CD14-positive monocyte (primary cell): ENCODE measurements around the gene FRMD6. TPM values are rescaled to one million over a fixed set of nuclear protein-coding genes. Genes with fewer than 3 reads are reported as not detected.

Source experiments
- DNase-seq, 3 donors: peaks; one replicate each; pipeline ENCODE4 v3.0.0-alpha.2; 2011 to 2022
- H2AFZ ChIP-seq: 2 replicates; pipeline ENCODE4 v1.6.0; 2012; ENCODE audit warnings: mild to moderate bottlenecking, low read depth, low read length, inconsistent platforms; ENCODE audit not compliant: insufficient read depth, poor library complexity, severe bottlenecking
- H3K27ac ChIP-seq, 2 donors: 1 replicate in 1 of 2; 2 replicates in 1 of 2; pipeline ENCODE4 v1.5.1; 2012 to 2013; ENCODE audit warnings: low read length in 2 of 2, control low read depth in 1 of 2, inconsistent platforms in 1 of 2, low read depth in 1 of 2, mild to moderate bottlenecking in 1 of 2
- H3K27me3 ChIP-seq, 2 donors: one replicate each; pipeline versions ENCODE4 v1.6.0 to v1.6.1; 2011 to 2013; ENCODE audit warnings: low read length in 2 of 2; ENCODE audit not compliant: control insufficient read depth in 2 of 2, insufficient read depth in 2 of 2
- H3K36me3 ChIP-seq, 2 donors: replicated peaks in 1 of 2; 1 replicate in 1 of 2; 2 replicates in 1 of 2; pipeline versions ENCODE4 v1.5.1 to v1.6.1; 2012 to 2013; ENCODE audit warnings: low read length in 2 of 2, control low read depth in 1 of 2, inconsistent platforms in 1 of 2, mild to moderate bottlenecking in 1 of 2; ENCODE audit not compliant: insufficient read depth in 2 of 2, control insufficient read depth in 1 of 2
- H3K4me1 ChIP-seq, 2 donors: 1 replicate in 1 of 2; 2 replicates in 1 of 2; pipeline versions ENCODE4 v1.5.1 to v1.6.1; 2012 to 2013; ENCODE audit warnings: low read length in 2 of 2, control low read depth in 1 of 2, inconsistent platforms in 1 of 2, mild to moderate bottlenecking in 1 of 2, moderate library complexity in 1 of 2; ENCODE audit not compliant: insufficient read depth in 2 of 2, control insufficient read depth in 1 of 2
- H3K4me2 ChIP-seq: replicated peaks from 2 replicates; pipeline ENCODE3; 2012; ENCODE audit warnings: low read length, moderate library complexity, mild to moderate bottlenecking; ENCODE audit not compliant: poor library complexity, severe bottlenecking; ENCODE audit errors: extremely low read depth
- H3K4me3 ChIP-seq, 3 experiments: fragments of 200-600 bp in 1 of 3; sonication (generic) in 1 of 3; replicated peaks in 1 of 3; 1 replicate in 2 of 3; 2 replicates in 1 of 3; pipeline ENCODE4 v1.5.1; 2011 to 2013; ENCODE audit warnings: low read length in 3 of 3, mild to moderate bottlenecking in 3 of 3, control low read depth in 2 of 3, low read depth in 2 of 3, inconsistent platforms in 1 of 3, moderate library complexity in 1 of 3
- H3K79me2 ChIP-seq: 2 replicates; pipeline ENCODE4 v1.6.0; 2012; ENCODE audit warnings: mild to moderate bottlenecking, control low read depth, inconsistent platforms, low read length, moderate library complexity; ENCODE audit not compliant: insufficient read depth
- H3K9ac ChIP-seq: 2 replicates; pipeline ENCODE4 v1.6.0; 2017; ENCODE audit warnings: low read length, mild to moderate bottlenecking; ENCODE audit not compliant: insufficient read depth, poor library complexity, severe bottlenecking
- H3K9me3 ChIP-seq, 2 donors: replicated peaks in 1 of 2; 1 replicate in 1 of 2; 2 replicates in 1 of 2; pipeline versions ENCODE4 v1.5.1 to v1.6.1; 2012 to 2013; ENCODE audit warnings: low read length in 2 of 2, control low read depth in 1 of 2; ENCODE audit not compliant: control insufficient read depth in 1 of 2, insufficient read depth in 1 of 2
- H4K20me1 ChIP-seq: 2 replicates; pipeline ENCODE4 v1.6.0; 2012; ENCODE audit warnings: mild to moderate bottlenecking, low read length, control low read depth, moderate library complexity; ENCODE audit not compliant: insufficient read depth
- H3K27ac Mint-ChIP-seq, 7 donors: one replicate each; pipeline ENCODE4 v1.8.0; 2020; ENCODE audit warnings: mild to moderate bottlenecking in 7 of 7, mixed read lengths in 7 of 7, moderate library complexity in 6 of 7, inconsistent platforms in 2 of 7
- H3K27me3 Mint-ChIP-seq, 3 donors: one replicate each; pipeline ENCODE4 v1.8.0; 2021 to 2022; ENCODE audit warnings: low read depth in 3 of 3, mild to moderate bottlenecking in 3 of 3, mixed read lengths in 3 of 3, moderate library complexity in 3 of 3, inconsistent platforms in 1 of 3
- H3K36me3 Mint-ChIP-seq, 2 donors: one replicate each; pipeline ENCODE4 v1.8.0; 2020; ENCODE audit warnings: mixed read lengths in 2 of 2, inconsistent platforms in 1 of 2, mild to moderate bottlenecking in 1 of 2
- H3K4me1 Mint-ChIP-seq: one replicate; pipeline ENCODE4 v1.8.0; 2020; ENCODE audit warnings: mild to moderate bottlenecking, mixed read lengths
- H3K4me3 Mint-ChIP-seq, 2 donors: one replicate each; pipeline ENCODE4 v1.8.0; 2020; ENCODE audit warnings: mild to moderate bottlenecking in 2 of 2, mixed read lengths in 2 of 2, moderate library complexity in 1 of 2
- H3K9me3 Mint-ChIP-seq, 7 donors: one replicate each; pipeline ENCODE4 v1.8.0; 2020 to 2022; ENCODE audit warnings: mixed read lengths in 7 of 7, mild to moderate bottlenecking in 6 of 7, moderate library complexity in 6 of 7, inconsistent platforms in 2 of 7
- CTCF ChIP-seq: fragments of 200-600 bp; IDR thresholded peaks from one replicate; pipeline ENCODE4 v1.8.0; 2022; ENCODE audit warnings: antibody characterized with exemption, mild to moderate bottlenecking
- WGBS: methylation state at CpG from one replicate; pipeline ENCODE4 v1.1.5; 2013; ENCODE audit warnings: missing lambda C conversion rate; ENCODE audit not compliant: insufficient coverage; 5-methylcytosine and 5-hydroxymethylcytosine counted together
- intact Hi-C, 2 donors: fragments of 100-400 bp; cut with micrococcal nuclease; formaldehyde crosslinking; loops; one replicate each; pipeline versions ENCODE4 v1.15.0 to v1.15.1; 2023
- polyA plus RNA-seq, 3 donors: library from polyadenylated mRNA; depleted of rRNA in 1 of 3; unstranded in 2 of 3; stranded (reverse) in 1 of 3; fragments of 300-500 nt in 2 of 3; fragments of >200 nt in 1 of 3; fragmentation: Illumina TruSeq in 2 of 3; gene quantifications; 1 replicate in 2 of 3; 2 replicates in 1 of 3; pipeline ENCODE4 v1.2.3, GENCODE V29; 2012 to 2021

The FRMD6 gene
- polyA plus RNA-seq, 3 donors = 0.12 to 0.25 (median 0.12) TPM

- no peaks in the 10 kb centered on the region for H3K36me3 Mint-ChIP-seq
- H3K79me2 ChIP-seq = no peaks in the 10 kb centered on the region
- peaks cover 2 to 7% (median 3%) of the 10 kb centered on the region in 3 donors for H3K27me3 Mint-ChIP-seq
- no peak for DNase-seq
- H3K4me1 Mint-ChIP-seq = no peaks in the 10 kb centered on the region
- no peak overlapping the region for H3K27ac Mint-ChIP-seq
- H3K4me3 ChIP-seq = no peak overlapping the region
- H3K27me3 ChIP-seq = peaks cover 0 to 3% of the 10 kb centered on the region in 2 donors
- no peak overlapping the region for H3K9ac ChIP-seq
- H3K4me2 ChIP-seq = no peak overlapping the region
- H3K9me3 Mint-ChIP-seq = no peaks in the 10 kb centered on the region
- intact Hi-C loops = no loop called here
- no peaks in the 10 kb centered on the region for H3K4me1 ChIP-seq
- no peaks in the 10 kb centered on the region for H4K20me1 ChIP-seq
- no peak for TF ChIP-seq CTCF
- H2AFZ ChIP-seq = no peak overlapping the region
- no peaks in the 10 kb centered on the region for H3K36me3 ChIP-seq
- H3K27ac ChIP-seq = no peak overlapping the region
- no peaks in the 10 kb centered on the region for H3K9me3 ChIP-seq
- WGBS = no CpG with 5 or more reads among the region's 3 CpGs
- no peak overlapping the region for H3K4me3 Mint-ChIP-seq
Measured at GRCh38 chr14:51723990-51724389, 72.3 kb downstream of the FRMD6 start.

GRCh38 chr14:51724650-51725049 lies 72.9 kb downstream of the FRMD6 start:
- DNase-seq = no peak
- Histone ChIP-seq H3K4me2 (no peak overlapping the region), H3K4me1 (no peaks in the 10 kb centered on the region), H2AFZ (no peak overlapping the region), H4K20me1 (no peaks in the 10 kb centered on the region), H3K27ac (no peak overlapping the region), H3K4me3 (no peak overlapping the region), H3K27me3 (peaks cover 0 to 3% of the 10 kb centered on the region in 2 donors), H3K36me3 (no peaks in the 10 kb centered on the region), H3K9ac (no peak overlapping the region), H3K9me3 (no peaks in the 10 kb centered on the region), H3K79me2 (no peaks in the 10 kb centered on the region)
- no peak for TF ChIP-seq CTCF
- H3K4me1 Mint-ChIP-seq = no peaks in the 10 kb centered on the region
- no peak overlapping the region for H3K4me3 Mint-ChIP-seq
- no peak overlapping the region for H3K27ac Mint-ChIP-seq
- H3K27me3 Mint-ChIP-seq = peaks cover 2 to 7% (median 5%) of the 10 kb centered on the region in 3 donors
- WGBS = no CpG with 5 or more reads among the region's 3 CpGs
- H3K9me3 Mint-ChIP-seq = no peaks in the 10 kb centered on the region
- intact Hi-C loops = no loop called here
- H3K36me3 Mint-ChIP-seq = no peaks in the 10 kb centered on the region
